Fibroblast of lung (primary cell): ENCODE results near the gene ARHGEF7. TPM values are rescaled to one million over a fixed set of nuclear protein-coding genes. Genes with fewer than 3 reads are reported as not detected.

Experiments used
- DNase-seq, 2 donors: peaks; one replicate each; pipeline versions ENCODE4 v3.0.0 to v3.0.0-alpha.2; 2010; ENCODE audit warnings: low read depth in 2 of 2
- H2AFZ ChIP-seq: 2 replicates; pipeline ENCODE4 v1.5.1; 2012; ENCODE audit warnings: low read length, control low read depth, inconsistent platforms
- H3K27ac ChIP-seq: 2 replicates; pipeline ENCODE4 v1.5.1; 2011; ENCODE audit warnings: low read length, control low read depth; ENCODE audit not compliant: insufficient read depth
- H3K27me3 ChIP-seq: 2 replicates; pipeline ENCODE4 v1.5.1; 2011; ENCODE audit warnings: mild to moderate bottlenecking, low read length; ENCODE audit not compliant: control insufficient read depth, insufficient read depth
- H3K36me3 ChIP-seq: 2 replicates; pipeline ENCODE4 v1.5.1; 2011; ENCODE audit warnings: low read length; ENCODE audit not compliant: control insufficient read depth, insufficient read depth
- H3K4me1 ChIP-seq: 2 replicates; pipeline ENCODE4 v1.5.1; 2011; ENCODE audit warnings: low read length; ENCODE audit not compliant: control insufficient read depth, insufficient read depth; ENCODE audit errors: extremely low read depth
- H3K4me2 ChIP-seq: 2 replicates; pipeline ENCODE4 v1.5.1; 2011; ENCODE audit warnings: low read length, control low read depth; ENCODE audit not compliant: insufficient read depth; ENCODE audit errors: extremely low read depth
- H3K4me3 ChIP-seq, 4 experiments: fragments of 200-600 bp in 1 of 4; sonication (generic) in 1 of 4; replicated peaks in 1 of 4; 2 replicates each; pipeline ENCODE4 v1.5.1; 2011 to 2016; ENCODE audit warnings: low read length in 4 of 4, low read depth in 3 of 4, mild to moderate bottlenecking in 3 of 4, control low read depth in 2 of 4, inconsistent platforms in 1 of 4, mixed read lengths in 1 of 4; ENCODE audit not compliant: insufficient read depth in 1 of 4; ENCODE audit errors: control extremely low read depth in 1 of 4
- H3K79me2 ChIP-seq: 2 replicates; pipeline ENCODE4 v1.5.1; 2012; ENCODE audit warnings: mild to moderate bottlenecking, low read length, inconsistent platforms; ENCODE audit not compliant: control insufficient read depth, insufficient read depth
- H3K9ac ChIP-seq: 2 replicates; pipeline ENCODE4 v1.5.1; 2011; ENCODE audit warnings: mild to moderate bottlenecking, low read length, control low read depth; ENCODE audit not compliant: insufficient read depth
- H3K9me3 ChIP-seq: 2 replicates; pipeline ENCODE4 v1.5.1; 2012; ENCODE audit warnings: low read depth, low read length; ENCODE audit not compliant: control insufficient read depth, insufficient read depth
- H4K20me1 ChIP-seq: 2 replicates; pipeline ENCODE4 v1.5.1; 2011; ENCODE audit warnings: low read length; ENCODE audit not compliant: control insufficient read depth, insufficient read depth; ENCODE audit errors: extremely low read depth
- EZH2 ChIP-seq: IDR thresholded peaks from 2 replicates; pipeline ENCODE4 v1.5.1; 2012; ENCODE audit warnings: low read length, control low read depth, mild to moderate bottlenecking; ENCODE audit errors: missing control alignments
- polyA plus RNA-seq, 2 donors: library from polyadenylated mRNA; depleted of rRNA in 1 of 2; stranded (reverse) in 1 of 2; unstranded in 1 of 2; fragments of >200 nt; gene quantifications; 2 replicates each; pipeline ENCODE4 v1.2.1, GENCODE V29; 2011 to 2012; ENCODE audit warnings: missing spikeins in 1 of 2
- total RNA-seq: library from RNA; depleted of rRNA; stranded (reverse); fragments of >200 nt; gene quantifications from 2 replicates; pipeline ENCODE4 v1.2.1, GENCODE V29; 2014
- TF ChIP-seq, protein P1 (sequence below), 2 donors: IDR thresholded peaks in 1 of 2; conservative IDR thresholded peaks in 1 of 2; 1 replicate in 1 of 2; 2 replicates in 1 of 2; pipeline ENCODE4 v1.5.1; 2011 to 2012; ENCODE audit warnings: low read length in 2 of 2, control low read depth in 1 of 2, inconsistent platforms in 1 of 2, low read depth in 1 of 2, mild to moderate bottlenecking in 1 of 2

Gene ARHGEF7
- total and polyA plus RNA-seq, 2 donors (not counting 1 experiment from before 2014, with no cell fraction given), result 29.1 to 42.8 TPM

DNA sequence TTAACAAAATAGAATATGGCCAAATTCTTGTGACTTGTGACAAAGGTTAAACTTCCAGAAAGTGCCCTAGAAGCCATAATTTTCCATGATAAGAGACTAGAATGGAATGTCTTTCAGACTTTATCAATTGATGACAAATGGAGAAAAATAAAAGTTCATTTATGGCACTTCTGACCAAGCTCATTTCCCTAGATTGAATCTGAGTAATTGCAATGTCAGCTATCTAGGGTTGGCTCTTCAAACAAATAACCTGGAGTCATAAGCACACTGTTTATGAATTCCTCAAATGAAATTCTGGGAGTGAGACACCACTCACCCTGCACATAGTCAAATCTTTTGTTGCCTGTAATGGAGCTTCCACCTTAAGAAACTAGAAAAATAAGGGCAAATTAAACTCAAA lies 11.4 kb downstream of the ARHGEF7 start:
- H3K4me1 ChIP-seq, result no peaks in the 10 kb centered on the region
- no peaks in the 10 kb centered on the region for H3K9me3 ChIP-seq
- H3K27ac ChIP-seq, result no peak overlapping the region
- H3K27me3 ChIP-seq, result peaks cover 2% of the 10 kb centered on the region
- TF ChIP-seq EZH2, result no peak
- TF ChIP-seq, protein P1, sequence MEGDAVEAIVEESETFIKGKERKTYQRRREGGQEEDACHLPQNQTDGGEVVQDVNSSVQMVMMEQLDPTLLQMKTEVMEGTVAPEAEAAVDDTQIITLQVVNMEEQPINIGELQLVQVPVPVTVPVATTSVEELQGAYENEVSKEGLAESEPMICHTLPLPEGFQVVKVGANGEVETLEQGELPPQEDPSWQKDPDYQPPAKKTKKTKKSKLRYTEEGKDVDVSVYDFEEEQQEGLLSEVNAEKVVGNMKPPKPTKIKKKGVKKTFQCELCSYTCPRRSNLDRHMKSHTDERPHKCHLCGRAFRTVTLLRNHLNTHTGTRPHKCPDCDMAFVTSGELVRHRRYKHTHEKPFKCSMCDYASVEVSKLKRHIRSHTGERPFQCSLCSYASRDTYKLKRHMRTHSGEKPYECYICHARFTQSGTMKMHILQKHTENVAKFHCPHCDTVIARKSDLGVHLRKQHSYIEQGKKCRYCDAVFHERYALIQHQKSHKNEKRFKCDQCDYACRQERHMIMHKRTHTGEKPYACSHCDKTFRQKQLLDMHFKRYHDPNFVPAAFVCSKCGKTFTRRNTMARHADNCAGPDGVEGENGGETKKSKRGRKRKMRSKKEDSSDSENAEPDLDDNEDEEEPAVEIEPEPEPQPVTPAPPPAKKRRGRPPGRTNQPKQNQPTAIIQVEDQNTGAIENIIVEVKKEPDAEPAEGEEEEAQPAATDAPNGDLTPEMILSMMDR (conservative IDR thresholded peaks at IDR 0.05 in 1 of 2, IDR thresholded peaks at IDR 0.05 in 1 of 2; ENCODE audit: low read depth in 1 of 2, low read length in 2 of 2), result no peak
- H3K79me2 ChIP-seq, result no peaks in the 10 kb centered on the region
- DNase-seq, result no peak
- H3K9ac ChIP-seq, result no peak overlapping the region
- no peak overlapping the region for H3K4me2 ChIP-seq
- H2AFZ ChIP-seq, result no peak overlapping the region
- no peaks in the 10 kb centered on the region for H4K20me1 ChIP-seq
- no peak overlapping the region for H3K4me3 ChIP-seq
- H3K36me3 ChIP-seq, result no peaks in the 10 kb centered on the region

DNA sequence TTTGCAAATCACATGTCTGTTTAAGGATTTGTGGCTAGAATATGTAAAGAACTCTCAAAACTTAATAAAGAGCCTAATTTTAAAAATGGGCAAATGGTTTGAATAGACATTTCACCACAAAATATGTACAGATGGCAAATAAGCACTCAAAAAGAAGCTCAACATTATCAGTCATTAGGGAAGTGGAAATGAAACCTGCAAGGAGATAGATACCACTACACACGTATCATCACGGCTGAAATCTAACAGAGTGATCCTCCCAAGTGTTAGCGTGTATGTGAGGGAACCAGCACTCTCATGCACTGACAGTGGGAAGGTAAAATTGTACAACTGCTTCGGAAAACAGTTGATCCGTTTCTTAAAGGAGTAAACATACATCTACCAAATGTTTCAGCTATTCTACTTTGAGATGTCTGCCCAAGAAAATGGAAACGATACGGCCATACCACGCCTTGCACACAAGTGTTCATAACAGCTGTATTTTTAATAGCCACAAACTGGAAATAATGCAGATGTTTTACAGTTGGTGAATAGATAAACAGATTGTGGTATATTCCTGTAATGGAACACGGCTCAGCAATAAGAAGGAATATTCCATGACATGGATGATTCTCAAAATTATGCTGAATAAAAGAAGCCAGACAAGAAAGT lies 14.5 kb downstream of the ARHGEF7 start:
- Histone ChIP-seq H4K20me1 (no peaks in the 10 kb centered on the region), H3K79me2 (no peaks in the 10 kb centered on the region), H3K4me1 (no peaks in the 10 kb centered on the region), H3K27ac (no peak overlapping the region), H3K36me3 (no peaks in the 10 kb centered on the region), H3K9ac (no peak overlapping the region), H3K9me3 (no peaks in the 10 kb centered on the region), H3K4me2 (no peak overlapping the region), H2AFZ (no peak overlapping the region), H3K4me3 (no peak overlapping the region), H3K27me3 (peaks cover 2% of the 10 kb centered on the region)
- TF ChIP-seq, protein P1 (conservative IDR thresholded peaks at IDR 0.05 in 1 of 2, IDR thresholded peaks at IDR 0.05 in 1 of 2; ENCODE audit: low read depth in 1 of 2, low read length in 2 of 2), result no peak
- TF ChIP-seq EZH2, result no peak
- DNase-seq, result no peak

DNA sequence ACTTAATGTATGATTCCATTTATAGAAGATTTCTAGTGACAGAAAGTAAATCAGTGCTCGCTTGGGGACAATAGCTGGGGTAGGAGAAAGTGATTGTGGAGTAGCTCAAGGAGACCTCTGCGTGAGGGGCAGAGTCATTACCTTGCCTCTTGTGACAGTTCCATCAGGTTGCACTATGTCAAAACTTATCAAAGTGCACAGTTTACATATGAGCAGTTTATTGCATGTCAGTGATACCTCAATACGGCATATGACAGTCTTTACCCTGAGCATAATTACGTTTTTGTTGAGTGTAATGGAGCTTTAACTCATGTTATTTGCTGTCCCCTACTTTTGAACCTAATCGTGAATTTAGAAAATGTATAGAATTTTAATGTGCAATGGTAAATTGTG lies 15.0 kb downstream of the ARHGEF7 start:
- no peaks in the 10 kb centered on the region for H3K4me1 ChIP-seq

More for the DNA sequence above, 15.0 kb downstream of the ARHGEF7 start:
- DNase-seq, result no peak
- no peaks in the 10 kb centered on the region for H4K20me1 ChIP-seq
- H3K36me3 ChIP-seq, result no peaks in the 10 kb centered on the region
- no peak overlapping the region for H2AFZ ChIP-seq
- no peak overlapping the region for H3K9ac ChIP-seq
- H3K79me2 ChIP-seq, result no peaks in the 10 kb centered on the region
- H3K27me3 ChIP-seq, result peaks cover 2% of the 10 kb centered on the region
- no peak overlapping the region for H3K4me2 ChIP-seq
- TF ChIP-seq, protein P1 (conservative IDR thresholded peaks at IDR 0.05 in 1 of 2, IDR thresholded peaks at IDR 0.05 in 1 of 2; ENCODE audit: low read depth in 1 of 2, low read length in 2 of 2), result no peak
- no peak for TF ChIP-seq EZH2
- H3K9me3 ChIP-seq, result no peaks in the 10 kb centered on the region
- H3K27ac ChIP-seq, result no peak overlapping the region
- H3K4me3 ChIP-seq, result no peak overlapping the region
